Upper lobe of right lung (tissue), 1 donor: ENCODE measurements around the gene MYO1B. TPM values are rescaled to one million over a fixed set of nuclear protein-coding genes. Genes with fewer than 3 reads are reported as not detected.

Experiments used
- ATAC-seq: fragments of 200-7000 bp; cut with Tn5 transposase; one replicate; pipeline ENCODE4 v1.9.1; 2020; ENCODE audit warnings: mild to moderate bottlenecking, moderate library complexity
- DNase-seq: peaks from one replicate; pipeline ENCODE4 v3.0.0-alpha.2; 2020
- H3K27ac ChIP-seq: fragments of 200-600 bp; one replicate; pipeline ENCODE4 v1.8.0; 2022
- H3K27me3 ChIP-seq: fragments of 200-600 bp; one replicate; pipeline ENCODE4 v1.8.0; 2022; ENCODE audit warnings: mild to moderate bottlenecking
- H3K36me3 ChIP-seq: fragments of 200-600 bp; one replicate; pipeline ENCODE4 v1.8.0; 2022
- H3K4me1 ChIP-seq: fragments of 200-600 bp; one replicate; pipeline ENCODE4 v1.8.0; 2022
- H3K4me3 ChIP-seq: fragments of 200-600 bp; one replicate; pipeline ENCODE4 v1.8.0; 2022; ENCODE audit warnings: mild to moderate bottlenecking
- H3K9me3 ChIP-seq: fragments of 200-600 bp; one replicate; pipeline ENCODE4 v1.8.0; 2022
- CTCF ChIP-seq: fragments of 200-600 bp; IDR thresholded peaks from one replicate; pipeline ENCODE4 v1.8.0; 2022; ENCODE audit warnings: antibody characterized with exemption
- intact Hi-C: fragments of 100-400 bp; cut with DNase I; formaldehyde crosslinking; loops from one replicate; pipeline ENCODE4 v1.11.0; 2022
- total RNA-seq: library from RNA; stranded (reverse); fragmentation: NEBNext Ultra II Directional; extraction: Animal tissue kit (Norgen Biotek cat#: 25700); gene quantifications from one replicate; pipeline ENCODE4 v1.2.1, GENCODE V29; 2021
- donor health status: DM: no; HTN: yes; CAD: no; lungs with severe emphysema.

Gene MYO1B
- total RNA-seq, 1 donor from 2014 or later = 231 TPM

GRCh38 chr2:191333911-191334357, 88.7 kb downstream of the MYO1B start:
- DNase-seq (no peak), ATAC-seq (no peak)
- peaks cover 10% of the 10 kb centered on the region for H3K4me1 ChIP-seq
- H3K4me3 ChIP-seq = no peak overlapping the region
- no peaks in the 10 kb centered on the region for H3K9me3 ChIP-seq
- intact Hi-C loops = no loop called here
- no peaks in the 10 kb centered on the region for H3K27me3 ChIP-seq
- peaks cover 11% of the 10 kb centered on the region for H3K36me3 ChIP-seq
- no peak overlapping the region for H3K27ac ChIP-seq
- no peak for TF ChIP-seq CTCF

DNA sequence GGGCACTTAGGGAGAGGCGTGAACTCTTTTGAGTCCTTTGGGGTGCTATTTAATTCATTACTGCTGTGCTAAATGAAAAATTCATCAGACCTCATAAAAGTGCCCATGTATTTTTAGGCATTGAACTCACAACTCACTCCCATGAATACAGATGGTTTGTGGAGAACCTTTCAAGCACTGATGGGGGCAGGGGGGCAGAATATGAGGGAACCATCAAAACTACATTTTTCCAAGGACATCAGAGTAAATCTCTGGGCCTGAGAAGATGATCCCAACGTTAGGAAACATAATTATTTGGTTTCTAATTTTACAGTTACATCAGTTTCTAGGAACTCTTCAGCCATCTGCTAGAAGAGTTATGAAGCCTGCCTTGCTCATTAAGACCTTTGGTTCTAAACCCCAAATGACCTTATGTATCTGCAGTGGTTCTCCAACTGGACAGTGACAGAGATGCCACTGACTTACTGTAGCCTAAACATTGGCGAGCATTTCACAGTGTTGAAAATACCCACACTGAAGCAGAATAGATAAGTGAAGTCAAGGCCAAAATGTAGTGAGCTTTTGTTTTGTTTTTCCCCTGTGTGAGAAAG, 90.8 kb downstream of the MYO1B start:
- Histone ChIP-seq H3K4me3 (no peak overlapping the region), H3K9me3 (no peaks in the 10 kb centered on the region), H3K27me3 (no peaks in the 10 kb centered on the region), H3K36me3 (peaks cover under 1% of the 10 kb centered on the region), H3K4me1 (peaks cover 13% of the 10 kb centered on the region), H3K27ac (no peak overlapping the region)
- DNase-seq (no peak), ATAC-seq (no peak)
- intact Hi-C loops = no loop called here
- TF ChIP-seq CTCF = no peak

DNA sequence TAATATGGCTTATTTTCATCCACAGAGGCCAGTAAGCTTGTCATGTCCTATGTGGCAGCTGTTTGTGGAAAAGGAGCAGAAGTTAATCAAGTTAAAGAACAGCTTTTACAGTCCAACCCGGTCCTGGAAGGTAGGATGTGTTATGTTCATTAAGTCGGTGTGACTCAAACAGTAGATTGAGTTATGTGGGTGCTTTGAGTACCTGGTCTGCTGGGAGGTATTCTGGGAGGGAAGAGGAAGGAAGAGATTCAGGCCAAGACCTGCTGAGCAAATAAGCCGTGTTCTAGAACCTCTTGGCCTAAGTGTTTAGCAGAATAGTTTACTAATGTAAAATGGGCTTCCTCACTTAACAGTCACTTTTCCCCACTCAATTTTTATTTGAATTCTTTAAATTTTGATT, 96.2 kb downstream of the MYO1B start:
- DNase-seq (no peak), ATAC-seq (peak; percentile 94)
- Histone ChIP-seq H3K36me3 (peaks cover 8% of the 10 kb centered on the region), H3K4me3 (no peak overlapping the region), H3K4me1 (peaks cover 32% of the 10 kb centered on the region), H3K9me3 (no peaks in the 10 kb centered on the region), H3K27me3 (no peaks in the 10 kb centered on the region), H3K27ac (peak overlapping the region; percentile 33)
- TF ChIP-seq CTCF = no peak
- intact Hi-C loops = no loop called here

GRCh38 chr2:191343796-191344338, 98.7 kb downstream of the MYO1B start:
- H3K9me3 ChIP-seq = no peaks in the 10 kb centered on the region
- peak overlapping the region; percentile 8 for H3K27ac ChIP-seq
- no peak for TF ChIP-seq CTCF
- H3K4me3 ChIP-seq = no peak overlapping the region
- intact Hi-C loops = no loop called here
- no peak for ATAC-seq
- no peak for DNase-seq
- no peaks in the 10 kb centered on the region for H3K27me3 ChIP-seq
- H3K4me1 ChIP-seq = peaks cover 25% of the 10 kb centered on the region
- H3K36me3 ChIP-seq = peaks cover 8% of the 10 kb centered on the region

DNA sequence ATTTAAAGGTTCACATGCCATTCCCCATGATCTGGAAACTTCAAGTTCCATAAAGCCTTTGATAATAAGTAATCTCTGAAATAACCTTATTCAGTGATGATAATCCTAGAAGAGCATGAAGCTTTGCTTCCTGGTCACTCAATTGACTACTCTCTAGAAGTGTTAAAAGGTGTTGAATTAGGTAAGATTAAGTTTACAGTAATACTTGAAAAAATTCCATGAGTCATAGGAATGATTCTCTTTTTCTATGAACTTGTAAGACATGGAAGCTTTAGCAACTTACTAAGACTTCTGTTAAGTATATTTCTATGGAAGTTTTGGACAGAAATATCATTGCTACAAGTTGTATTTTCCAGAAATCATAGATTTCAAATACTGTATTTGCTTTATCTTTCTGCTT, 100.6 kb downstream of the MYO1B start:
- H3K36me3 ChIP-seq = peaks cover 8% of the 10 kb centered on the region
- H3K9me3 ChIP-seq = no peaks in the 10 kb centered on the region
- H3K27me3 ChIP-seq = no peaks in the 10 kb centered on the region
- no peak overlapping the region for H3K4me3 ChIP-seq
- intact Hi-C loops = no loop called here
- TF ChIP-seq CTCF = no peak
- peak; percentile 31 for ATAC-seq
- H3K27ac ChIP-seq = peak overlapping the region; percentile 39
- no peak for DNase-seq
- peaks cover 24% of the 10 kb centered on the region for H3K4me1 ChIP-seq
